GM12873 (cell line): ENCODE measurements around the gene LRRC1.

Experiments used
- CTCF ChIP-seq: IDR thresholded peaks from 2 replicates; pipeline ENCODE4 v1.5.1; 2012; ENCODE audit warnings: low read depth, mild to moderate bottlenecking, moderate library complexity, low read length, control low read depth; ENCODE audit not compliant: insufficient read depth; ENCODE audit errors: missing control alignments

The LRRC1 gene

GRCh38 chr6:53771785-53772624 is 22.8 kb upstream of the LRRC1 start:
- no peak for TF ChIP-seq CTCF

- no peak for TF ChIP-seq CTCF
Measured at GRCh38 chr6:53773044-53773696, 21.6 kb upstream of the LRRC1 start.

- TF ChIP-seq CTCF: no peak
Measured at GRCh38 chr6:53786832-53787231, 8.0 kb upstream of the LRRC1 start.

- TF ChIP-seq CTCF: no peak
Measured at GRCh38 chr6:53790886-53791285, 3.9 kb upstream of the LRRC1 start.

GRCh38 chr6:53792016-53792415 is 2.8 kb upstream of the LRRC1 start:
- no peak for TF ChIP-seq CTCF

GRCh38 chr6:53792973-53793317 is 1.9 kb upstream of the LRRC1 start:
- TF ChIP-seq CTCF: no peak

GRCh38 chr6:53793318-53794136 is 1.3 kb upstream of the LRRC1 start:
- no peak for TF ChIP-seq CTCF
